DOHH2 (cell line): Measurements from ENCODE around the gene NATD1.

Experiments used
- CTCF ChIP-seq: fragments of 200-600 bp; sonication (generic); IDR thresholded peaks from one replicate; pipeline ENCODE4 v1.5.1; 2014; ENCODE audit warnings: antibody characterized with exemption, mild to moderate bottlenecking, low read depth, low read length; ENCODE audit not compliant: poor library complexity, severe bottlenecking
- EZH2phosphoT487 ChIP-seq: fragments of 200-600 bp; sonication (generic); IDR thresholded peaks from 2 replicates; pipeline ENCODE4 v1.6.1; 2017; ENCODE audit warnings: borderline replicate concordance, mild to moderate bottlenecking, antibody characterized with exemption, low read length, moderate library complexity, mixed read lengths

DNA sequence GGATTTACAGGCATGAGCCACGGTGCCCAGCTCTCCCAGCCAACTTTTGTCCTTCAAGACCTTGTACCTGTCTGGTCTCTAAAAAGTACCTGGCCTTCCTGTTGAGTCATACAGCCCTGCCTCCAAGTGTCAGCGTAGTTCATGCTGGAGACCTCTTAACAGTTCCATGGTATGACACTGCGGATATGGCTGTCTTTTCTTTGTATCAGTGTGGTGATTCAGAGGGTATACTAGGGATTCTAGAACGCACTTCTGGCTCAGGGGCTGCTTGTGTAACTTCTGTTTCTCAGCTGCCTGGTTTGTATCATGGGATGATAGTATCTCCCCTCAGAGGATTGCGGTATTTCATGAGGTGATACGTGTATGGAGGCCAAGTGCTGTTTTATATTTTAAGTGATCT is 37.3 kb downstream of the NATD1 start:
- no peak for TF ChIP-seq CTCF
- no peak for TF ChIP-seq EZH2phosphoT487
